HG02852 (cell line): ENCODE data around the gene PRAMEF17.
"Not testable (repeated sequence)": the region's sequence is repeated elsewhere in the genome, so short reads cannot be mapped to it uniquely, and the experiment has no call there.

Source experiments
- ATAC-seq: cut with Tn5 transposase; IDR thresholded peaks from one replicate; pipeline ENCODE4 v1.9.1; 2021; ENCODE audit warnings: mild to moderate bottlenecking, moderate library complexity; ENCODE audit not compliant: unreplicated experiment

PRAMEF17 gene, protein sequence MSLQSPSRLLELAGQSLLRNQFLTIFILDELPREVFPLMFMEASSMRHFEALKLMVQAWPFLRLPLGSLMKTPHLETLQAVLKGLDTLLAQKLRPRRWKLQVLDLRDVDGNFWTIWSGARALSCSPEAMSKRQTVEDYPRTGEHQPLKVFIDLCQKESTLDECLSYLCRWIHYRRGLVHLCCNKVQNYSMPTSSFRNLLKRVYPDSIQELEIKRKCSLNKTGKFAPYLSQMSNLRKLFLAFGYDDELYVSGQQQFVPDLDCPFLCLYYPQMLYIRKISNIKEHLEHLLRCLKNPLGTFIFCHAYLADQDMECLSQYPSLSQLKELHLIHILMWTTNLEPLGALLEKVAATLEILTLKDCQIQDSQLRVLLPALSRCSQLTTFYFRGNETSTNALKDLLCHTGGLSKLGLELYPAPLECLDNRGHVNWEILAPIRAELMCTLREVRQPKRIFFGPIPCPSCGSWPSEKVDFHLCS

DNA sequence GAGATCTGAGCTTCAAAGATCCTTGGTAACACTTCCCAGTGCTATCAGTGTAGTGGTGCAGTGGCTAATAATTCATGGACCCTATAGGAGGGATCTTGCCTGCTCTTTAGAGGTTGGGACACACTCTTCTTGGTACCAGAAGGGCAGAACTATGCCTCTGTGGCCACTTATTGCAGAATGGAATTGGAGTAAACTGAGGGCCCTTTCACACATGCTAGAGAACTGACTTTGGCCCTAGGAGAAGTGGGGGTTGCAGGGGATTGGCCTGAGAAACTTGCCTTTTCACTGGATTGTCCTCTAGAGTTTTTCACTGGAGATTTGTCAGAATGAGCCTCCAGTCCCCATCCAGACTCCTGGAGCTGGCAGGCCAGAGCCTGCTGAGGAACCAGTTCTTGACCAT, at the start of gene PRAMEF17:
PRAMEF17 (plus strand) TSS at position 301 of the 400 bp plus-strand sequence; CDS start at position 327, 26 bp downstream.
- ATAC-seq = not testable (repeated sequence)

DNA sequence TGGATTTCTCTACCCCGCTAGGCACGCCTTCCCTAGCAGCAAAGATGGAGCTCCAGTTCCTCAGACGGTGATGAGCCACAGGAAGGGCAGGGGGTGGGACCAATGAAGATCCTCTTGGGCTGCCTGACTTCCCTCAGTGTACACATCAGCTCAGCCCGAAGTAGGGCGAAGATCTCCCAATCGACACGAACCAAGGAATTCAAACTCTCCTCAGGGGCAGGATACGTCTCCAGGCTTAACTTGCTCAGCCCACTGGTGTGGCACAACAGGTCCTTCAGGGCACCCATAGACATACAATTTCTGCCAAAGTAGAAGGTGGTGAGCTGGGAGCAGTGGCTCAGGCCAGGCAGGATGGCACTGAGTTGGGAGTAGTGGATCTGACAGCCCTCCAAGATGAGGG, 46.9 kb upstream of the PRAMEF17 start:
- not testable (repeated sequence) for ATAC-seq

DNA sequence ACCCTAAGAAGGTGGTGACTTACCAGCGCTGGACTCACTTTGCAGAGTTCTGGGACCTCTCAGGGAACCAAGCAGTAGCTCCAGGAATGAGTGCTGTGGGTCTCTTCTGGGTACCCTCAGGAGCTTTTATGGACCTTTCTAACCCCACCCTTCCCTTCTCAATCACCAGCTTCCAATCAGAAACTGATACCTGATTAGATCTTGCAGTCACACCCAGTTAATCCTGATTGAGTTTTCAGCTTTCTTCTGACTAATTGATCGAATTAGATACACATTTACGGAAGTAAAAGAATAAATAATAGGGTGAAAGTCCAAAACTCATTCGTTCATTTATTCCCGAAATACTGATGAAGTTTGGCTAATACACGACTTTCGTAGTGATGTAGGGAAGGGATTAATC, 42.4 kb upstream of the PRAMEF17 start, which contains the start of gene PRAMEF14:
PRAMEF14 (minus strand) TSS at position 101 of the 400 bp plus-strand sequence. CDS start 1,820 bp downstream, outside the sequence.
- not testable (repeated sequence) for ATAC-seq

DNA sequence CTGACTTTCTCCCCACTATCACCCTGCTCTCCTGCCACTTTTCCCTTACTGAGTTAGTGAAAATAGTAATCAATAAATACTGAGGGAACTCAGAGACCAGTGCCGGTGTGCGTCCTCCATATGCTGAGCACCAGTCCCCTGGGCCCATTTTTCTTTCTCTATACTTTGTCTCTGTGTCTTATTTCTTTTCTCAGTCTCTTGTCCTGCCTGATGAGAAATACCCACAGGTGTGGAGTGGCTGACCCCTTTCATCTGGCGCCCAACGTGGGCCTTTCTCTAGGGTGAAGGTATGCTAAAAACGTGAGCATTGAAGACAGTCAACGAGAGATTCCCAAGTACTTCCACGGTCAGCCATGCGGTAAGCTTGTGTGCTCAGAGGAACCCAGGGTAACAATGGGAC, 36.0 kb upstream of the PRAMEF17 start:
- not testable (repeated sequence) for ATAC-seq

DNA sequence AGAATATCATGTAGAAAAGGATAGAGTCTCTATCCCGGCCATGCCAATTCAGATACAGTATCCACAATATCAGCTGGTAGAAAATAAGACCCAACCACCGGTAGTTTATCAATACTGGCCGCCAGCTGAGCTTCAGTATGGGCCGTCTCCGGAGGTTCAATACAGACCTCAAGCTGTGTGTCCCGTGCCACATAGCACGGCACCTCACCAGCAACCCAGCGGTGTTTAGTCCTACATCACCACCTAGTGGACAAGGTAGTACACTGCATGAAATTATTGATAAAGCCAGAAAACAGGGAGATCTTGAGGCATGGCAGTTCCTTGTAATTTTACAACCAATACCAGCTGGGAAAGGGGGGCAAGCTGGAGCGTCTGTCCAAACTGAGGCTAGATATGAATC, 35.0 kb upstream of the PRAMEF17 start:
- not testable (repeated sequence) for ATAC-seq

DNA sequence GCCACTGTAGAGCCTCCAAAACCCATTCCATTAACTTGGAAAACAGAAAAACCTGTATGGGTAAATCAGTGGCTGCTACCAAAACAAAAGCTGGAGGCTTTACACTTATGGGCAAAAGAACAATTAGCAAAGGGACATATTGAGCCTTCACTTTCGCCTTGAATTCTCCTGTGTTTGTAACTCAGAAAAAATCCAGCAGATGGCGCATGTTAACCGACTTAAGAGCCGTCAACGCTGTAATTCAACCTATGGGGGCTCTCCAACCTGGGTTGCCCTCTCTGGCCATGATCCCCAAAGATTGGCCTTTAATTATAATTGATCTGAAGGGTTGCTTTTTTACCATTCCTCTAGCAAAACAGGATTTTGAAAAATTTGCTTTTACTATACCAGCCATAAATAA, 32.7 kb upstream of the PRAMEF17 start:
- ATAC-seq = not testable (repeated sequence)

DNA sequence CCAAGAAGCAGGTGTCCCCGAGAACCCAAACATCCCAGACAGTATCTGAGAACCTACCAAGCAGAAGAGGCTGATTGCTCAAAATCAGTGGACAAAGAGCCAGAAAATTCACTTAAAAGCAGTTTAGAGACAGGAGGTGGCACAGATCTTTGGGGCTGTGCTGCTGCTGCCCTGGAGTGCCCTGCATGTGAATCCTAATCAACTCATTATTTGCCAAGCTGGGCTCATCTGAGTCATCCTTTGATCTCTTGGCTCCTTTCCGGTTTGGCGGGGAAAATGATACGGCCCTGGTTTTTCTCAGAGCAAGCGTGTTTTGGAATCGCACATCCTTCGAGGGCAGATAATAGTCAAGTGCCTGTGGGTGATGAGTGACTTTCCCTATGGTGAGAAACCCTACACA, 27.1 kb upstream of the PRAMEF17 start:
- ATAC-seq = not testable (repeated sequence)

DNA sequence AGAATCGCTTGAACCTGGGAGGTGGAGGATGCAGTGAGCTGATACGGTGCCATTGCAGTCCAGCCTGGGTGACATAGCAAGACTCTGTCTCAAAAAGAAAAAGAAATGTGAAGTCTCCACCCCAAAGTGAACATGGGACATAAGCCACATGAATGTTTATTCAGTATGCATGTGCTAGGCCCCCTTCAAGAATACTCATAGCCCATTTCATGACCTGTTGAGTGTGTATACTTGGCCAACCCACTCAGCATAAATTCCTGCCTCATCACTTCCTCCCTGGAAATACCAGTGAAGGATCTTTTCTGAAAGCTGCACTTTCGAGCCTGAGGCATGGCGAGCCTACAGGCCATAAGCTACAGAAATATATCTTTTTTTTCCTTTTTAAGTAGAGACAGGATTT, 24.5 kb upstream of the PRAMEF17 start:
- ATAC-seq = not testable (repeated sequence)

DNA sequence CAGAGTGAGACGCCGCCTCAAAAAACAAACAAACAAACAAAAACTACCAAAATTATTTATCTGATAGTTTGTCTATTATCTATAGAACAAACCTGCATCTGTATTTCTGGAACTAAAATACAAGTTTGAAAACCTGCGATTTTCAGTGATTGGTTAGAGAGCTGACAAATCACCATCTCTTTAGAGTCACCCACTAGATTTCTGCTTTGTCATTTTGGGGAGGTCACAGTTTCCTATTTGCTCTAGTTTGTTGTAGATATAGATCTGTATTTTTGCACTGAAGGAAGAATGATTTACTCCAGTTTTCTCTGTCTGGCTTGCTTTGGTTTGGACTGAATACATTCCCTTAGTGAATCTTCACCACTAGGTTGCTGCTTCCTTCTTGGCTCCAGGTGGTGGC, 22.9 kb upstream of the PRAMEF17 start:
- not testable (repeated sequence) for ATAC-seq

DNA sequence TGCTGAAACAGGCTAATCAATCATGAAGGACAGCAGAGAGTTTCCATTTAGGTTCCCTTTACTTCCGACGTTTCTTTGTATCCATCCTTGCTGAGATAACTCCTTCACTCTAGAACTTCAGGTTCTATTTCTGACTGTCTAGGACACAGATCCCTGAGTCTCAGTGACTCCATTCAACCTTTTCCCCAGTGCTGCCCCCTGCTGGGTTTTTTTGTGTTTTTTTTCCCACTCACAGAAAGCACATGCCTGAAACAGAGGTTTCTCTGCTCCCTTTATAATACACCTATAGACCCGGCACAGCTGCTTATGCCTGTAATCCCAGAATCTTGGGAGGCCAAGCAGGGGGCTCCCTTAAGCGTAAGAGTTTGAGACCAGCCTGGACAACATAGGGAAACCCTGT, 20.9 kb upstream of the PRAMEF17 start:
- not testable (repeated sequence) for ATAC-seq

DNA sequence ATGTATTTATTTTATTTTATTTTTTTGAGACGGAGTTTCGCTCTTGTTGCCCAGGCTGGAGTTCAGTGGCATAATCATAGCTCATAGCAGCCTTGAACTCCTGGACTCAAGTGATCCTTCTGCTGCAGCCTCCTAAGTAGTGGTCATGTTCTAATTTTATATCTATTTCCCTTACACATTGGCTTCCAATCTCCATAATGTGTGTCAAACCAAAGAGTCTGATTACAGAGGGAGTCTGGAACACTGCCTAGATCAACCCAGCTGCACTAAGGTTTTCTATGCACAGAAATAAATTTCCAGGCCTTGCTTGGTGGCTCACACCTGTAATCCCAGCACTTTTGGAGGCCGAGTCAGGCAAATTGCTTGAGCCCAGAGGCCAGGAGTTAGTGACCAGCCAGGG, 10.4 kb upstream of the PRAMEF17 start:
- not testable (repeated sequence) for ATAC-seq

DNA sequence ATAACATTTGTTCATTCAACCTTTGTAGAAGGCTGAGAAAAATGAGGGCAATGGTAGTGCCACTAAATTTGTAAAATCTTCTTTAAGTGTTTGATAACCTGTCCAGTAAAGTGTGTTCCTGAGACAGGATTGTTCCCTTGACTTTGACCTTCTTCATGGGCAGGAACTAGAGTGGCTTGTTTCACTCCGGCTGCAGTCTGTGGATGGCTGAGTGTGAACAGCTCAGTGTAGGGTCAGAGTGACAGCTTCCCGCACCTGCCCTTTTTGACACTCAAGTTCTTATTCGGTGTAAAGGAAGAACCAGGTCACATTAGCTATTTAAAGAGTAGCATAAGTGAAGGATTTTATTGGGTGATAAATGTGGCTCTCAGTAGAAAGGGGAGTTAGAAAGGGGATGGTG, 9.1 kb upstream of the PRAMEF17 start:
- not testable (repeated sequence) for ATAC-seq

DNA sequence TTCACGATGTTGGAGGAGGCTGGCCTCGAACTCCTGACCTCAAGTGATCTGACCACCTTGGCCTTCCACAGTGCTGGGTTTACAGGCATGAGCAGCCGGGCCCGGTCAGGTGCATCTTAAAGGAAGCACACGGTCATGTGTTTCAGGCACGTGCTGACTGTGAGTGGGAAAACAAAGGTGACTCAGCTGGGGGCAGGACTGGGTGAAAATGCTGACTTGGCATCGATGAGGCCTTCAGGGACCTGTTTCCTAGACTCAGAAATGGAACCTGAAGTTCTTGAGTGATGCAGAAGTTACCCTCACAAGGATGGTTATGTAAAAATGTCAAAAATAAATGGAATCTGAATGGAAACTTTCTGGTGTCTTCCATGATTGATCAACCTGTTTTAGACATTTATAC, 3.6 kb downstream of the PRAMEF17 start:
- not testable (repeated sequence) for ATAC-seq

DNA sequence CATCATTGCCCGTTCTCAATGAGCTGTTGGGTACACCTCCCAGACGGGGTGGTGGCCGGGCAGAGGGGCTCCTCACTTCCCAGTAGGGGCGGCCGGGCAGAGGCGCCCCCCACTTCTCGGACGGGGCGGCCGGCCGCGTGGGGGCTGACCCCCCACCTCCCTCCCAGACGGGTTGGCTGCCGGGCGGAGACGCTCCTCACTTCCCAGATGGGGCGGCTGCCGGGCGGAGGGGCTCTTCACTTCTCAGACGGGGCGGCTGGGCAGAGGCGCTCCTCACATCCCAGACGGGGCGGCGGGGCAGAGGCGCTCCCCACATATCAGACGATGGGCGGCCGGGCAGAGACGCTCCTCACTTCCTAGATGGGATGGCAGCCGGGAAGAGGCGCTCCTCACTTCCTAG, 5.3 kb downstream of the PRAMEF17 start:
- ATAC-seq = not testable (repeated sequence)

DNA sequence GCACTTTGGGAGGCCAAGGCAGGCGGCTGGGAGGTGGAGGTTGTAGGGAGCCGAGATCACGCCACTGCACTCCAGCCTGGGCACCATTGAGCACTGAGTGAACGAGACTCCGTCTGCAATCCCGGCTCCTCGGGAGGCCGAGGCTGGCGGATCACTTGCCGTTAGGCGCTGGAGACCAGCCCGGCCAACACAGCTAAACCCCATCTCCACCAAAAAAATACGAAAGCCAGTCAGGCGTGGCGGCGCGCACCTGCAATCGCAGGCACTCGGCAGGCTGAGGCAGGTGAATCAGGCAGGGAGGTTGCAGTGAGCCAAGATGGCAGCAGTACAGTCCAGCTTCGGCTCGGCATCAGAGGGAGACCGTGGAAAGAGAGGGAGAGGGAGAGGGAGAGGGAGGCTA, 5.9 kb downstream of the PRAMEF17 start:
- not testable (repeated sequence) for ATAC-seq

DNA sequence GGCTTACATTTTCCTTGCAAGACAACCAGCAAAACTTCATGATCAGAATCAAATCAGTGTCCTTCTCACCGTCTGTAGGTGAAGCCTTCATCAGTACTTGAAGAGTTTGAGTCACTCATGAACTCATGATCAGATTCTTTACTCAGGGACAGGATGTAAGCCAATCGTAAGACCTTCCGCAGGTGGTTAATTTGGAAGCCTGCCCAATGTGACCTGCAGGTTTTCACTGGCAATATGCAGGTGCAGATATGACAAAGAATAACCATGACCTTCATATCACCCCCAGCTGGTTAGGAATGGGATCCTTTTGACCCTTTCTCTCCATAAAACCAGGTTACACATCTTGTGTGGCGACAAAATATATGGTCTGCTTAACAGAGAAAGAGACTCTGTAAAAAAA, 18.4 kb downstream of the PRAMEF17 start:
- ATAC-seq = no peak

DNA sequence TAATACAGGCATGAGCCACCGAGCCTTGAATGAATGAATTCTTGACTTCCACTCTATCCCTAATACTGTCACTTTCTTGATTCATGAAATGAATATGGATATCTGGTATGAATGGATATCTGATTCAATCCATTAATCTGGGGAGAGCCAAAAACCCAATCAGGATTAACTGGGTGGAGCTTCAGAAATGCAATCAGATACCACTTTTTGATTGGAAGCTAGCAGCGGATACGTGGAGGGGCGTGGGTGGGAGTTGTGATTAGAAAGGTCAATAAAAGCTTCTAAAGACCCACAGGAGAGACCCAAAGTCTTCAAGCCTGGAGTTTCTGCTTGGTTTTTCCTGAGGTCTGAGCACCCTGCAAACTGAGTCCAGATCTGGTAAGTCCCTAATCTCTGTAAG, 20.7 kb downstream of the PRAMEF17 start, which contains the start of gene PRAMEF20:
PRAMEF20 (plus strand) TSS at position 301 of the 400 bp plus-strand sequence. CDS start 5,905 bp downstream, outside the sequence.
- not testable (repeated sequence) for ATAC-seq

DNA sequence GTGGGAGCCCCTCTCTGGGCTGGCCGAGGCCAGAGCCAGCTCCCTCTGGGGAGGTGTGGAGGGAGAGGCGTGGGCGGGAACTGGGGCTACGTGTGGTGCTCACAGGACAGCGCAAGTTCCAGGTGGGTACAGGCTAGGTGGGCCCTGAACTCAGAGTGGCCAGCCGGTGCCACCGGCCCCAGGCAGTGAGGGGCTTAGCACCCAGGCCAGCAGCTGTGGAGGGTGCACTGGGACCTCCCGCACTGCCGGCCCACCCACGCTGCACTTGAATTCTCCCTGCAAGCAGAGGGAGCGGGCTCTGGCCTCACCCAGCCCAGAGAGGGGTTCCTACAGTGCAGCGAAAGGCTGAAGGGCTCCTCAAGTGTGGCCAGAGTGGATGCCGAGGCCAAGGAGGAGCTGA, 41.1 kb downstream of the PRAMEF17 start:
- no peak for ATAC-seq

DNA sequence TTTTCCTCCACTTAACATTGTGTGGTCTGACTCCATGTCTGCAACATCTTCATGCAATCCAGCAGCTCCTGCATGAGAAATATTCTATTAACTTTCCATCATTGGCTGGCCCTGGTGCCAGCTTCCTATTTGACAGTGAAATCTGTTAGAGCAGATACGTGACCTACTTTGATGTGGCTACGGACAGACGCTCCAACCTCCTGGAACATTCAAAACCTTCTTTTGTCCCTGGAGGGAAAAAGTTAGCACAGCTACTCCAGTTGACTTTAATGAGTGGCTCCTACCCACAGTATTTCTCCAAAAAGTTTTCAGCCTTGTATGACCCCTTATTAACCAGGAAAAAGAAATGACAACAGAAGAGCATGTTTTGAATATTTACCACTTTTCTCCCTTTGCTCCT, 42.8 kb downstream of the PRAMEF17 start:
- no peak for ATAC-seq

DNA sequence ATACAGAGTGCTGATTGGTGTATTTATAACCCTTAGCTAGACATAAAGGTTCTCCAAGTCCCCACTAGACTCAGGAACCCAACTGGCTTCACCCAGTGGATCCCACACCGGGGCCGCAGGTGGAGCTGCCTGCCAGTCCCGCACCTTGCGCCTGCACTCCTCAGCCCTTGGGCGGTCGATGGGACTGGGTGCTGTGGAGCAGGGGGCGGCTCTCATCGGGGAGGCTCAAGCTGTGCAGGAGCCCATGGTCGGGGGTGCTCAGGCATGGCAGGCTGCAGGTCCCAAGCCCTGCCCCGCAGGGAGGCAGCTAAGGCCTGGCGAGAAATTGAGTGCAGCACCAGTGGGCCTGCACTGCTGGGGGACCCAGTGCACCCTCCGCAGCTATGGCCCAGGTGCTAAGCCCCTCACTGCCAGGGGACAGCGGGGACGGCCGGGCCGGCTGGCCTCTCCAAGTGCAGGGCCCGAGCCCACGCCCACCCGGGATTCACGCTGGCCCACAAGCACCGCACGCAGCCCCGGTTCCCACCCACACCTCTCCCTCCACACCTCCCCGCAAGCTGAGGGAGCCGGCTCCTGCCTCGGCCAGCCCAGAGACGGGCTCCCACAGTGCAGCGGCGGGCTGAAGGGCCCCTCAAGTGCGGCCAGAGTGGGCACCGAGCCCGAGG, 44.4 kb downstream of the PRAMEF17 start:
- not testable (repeated sequence) for ATAC-seq

DNA sequence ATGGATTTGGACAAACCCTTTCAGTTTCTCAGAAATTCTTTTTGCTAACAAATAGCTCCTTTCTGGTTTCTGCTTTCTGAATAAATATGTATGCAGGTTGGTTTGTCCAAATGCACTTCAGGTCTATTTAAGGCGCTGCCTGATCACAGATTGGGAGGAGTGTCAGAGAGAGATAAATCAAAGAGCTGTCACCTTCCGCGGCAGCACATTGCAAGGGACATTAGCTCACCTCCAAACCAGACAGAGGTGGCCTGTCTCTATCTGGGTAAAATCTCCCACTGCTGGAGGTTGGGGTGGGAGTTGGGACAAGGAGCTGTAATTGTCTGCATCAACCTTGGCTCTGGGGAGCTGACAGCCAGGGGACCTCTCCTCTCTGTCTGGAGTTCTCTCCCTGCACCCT, 46.0 kb downstream of the PRAMEF17 start:
- no peak for ATAC-seq
